K562 (cell line): Measurements from ENCODE around the gene XBP1. TPM values are rescaled to one million over a fixed set of nuclear protein-coding genes. Genes with fewer than 3 reads are reported as not detected.

Experiments
- SMAD2 ChIP-seq: fragments of 150-350 bp; IDR thresholded peaks from 2 replicates; pipeline ENCODE4 v1.6.1; 2014; ENCODE audit warnings: low read depth, mild to moderate bottlenecking, low read length
- ZC3H4 ChIP-seq: sonication (generic); formaldehyde crosslinking; IDR thresholded peaks from 2 replicates; pipeline ENCODE4 v1.9.0; 2021; ENCODE audit warnings: missing genetic modification reagents, borderline replicate concordance
- ZNF282 ChIP-seq: sonication (generic); formaldehyde crosslinking; IDR thresholded peaks from 2 replicates; pipeline ENCODE4 v1.8.1; 2023; ENCODE audit warnings: missing genetic modification reagents
- ZNF592 ChIP-seq: fragments of 450-650 bp; IDR thresholded peaks from 2 replicates; pipeline ENCODE4 v1.6.1; 2017; ENCODE audit warnings: antibody characterized with exemption, mild to moderate bottlenecking
- polyA plus RNA-seq, 8 experiments: library from polyadenylated mRNA; depleted of rRNA in 4 of 8; stranded (reverse) in 5 of 8; unstranded in 3 of 8; fragments of >200 nt; fragmentation: Nextera tagmentation in 2 of 8; fragmentation: Illumina TruSeq in 1 of 8; extraction: Ambion mirVana in 2 of 8; extraction: Trizol in 1 of 8; gene quantifications; 2 replicates each; pipeline versions ENCODE4 v1.2.1 to v1.2.3, GENCODE V29; 2011 to 2014; ENCODE audit warnings: inconsistent platforms in 1 of 8, missing spikeins in 1 of 8
- total RNA-seq, 7 experiments: library from RNA; depleted of rRNA in 6 of 7; stranded (reverse); fragments of >200 nt in 6 of 7; fragmentation: Illumina TruSeq in 2 of 7; extraction: Trizol in 2 of 7; gene quantifications; 2 replicates each; pipeline versions ENCODE4 v1.2.1 to v1.2.3, GENCODE V29; 2011 to 2021; ENCODE audit warnings: low replicate concordance in 1 of 7

XBP1 gene
- total and polyA plus RNA-seq, 9 of the 15 experiments (the other 6 are each of a cell fraction or from before 2014, with no cell fraction given): 25.0 to 218 (median 94.6) TPM

GRCh38 chr22:28798810-28799605, 1.4 kb downstream of the XBP1 start (continued):
- TF ChIP-seq ZC3H4 (CRISPR knock-in tag) (no peak), SMAD2 (no peak), ZNF282 (CRISPR knock-in tag) (no peak), ZNF592 (no peak)
